NCI-H146 treated with DMSO at 0.1 percent for 48 hours (cell line): ENCODE results near the gene RPL36AL.

Experiments used
- DNase-seq: peaks from one replicate; lab custom pipeline; 2025; ENCODE audit not compliant: unreplicated experiment; lab: John Stamatoyannopoulos, UW

RPL36AL gene

GRCh38 chr14:49581209-49582112 lies 39.0 kb downstream of the RPL36AL start:
- DNase-seq = no peak

GRCh38 chr14:49579841-49580240 lies 40.6 kb downstream of the RPL36AL start:
- DNase-seq = no peak

- no peak for DNase-seq
Observed at GRCh38 chr14:49578141-49578540, 42.3 kb downstream of the RPL36AL start.

- no peak for DNase-seq
Observed at GRCh38 chr14:49574038-49574437, 46.4 kb downstream of the RPL36AL start.

GRCh38 chr14:49569281-49569680 lies 51.1 kb downstream of the RPL36AL start:
- no peak for DNase-seq
